Stimulated activated CD8-positive, alpha-beta memory T cell treated with anti-CD3 and anti-CD28 coated beads, Interleukin-12 subunit alpha, Interleukin-12 subunit beta, amount 100 ng/mL, for 1 hour (primary cell): Measurements from ENCODE around the gene HSPA8.
"Not testable (repeated sequence)": the region's sequence is repeated elsewhere in the genome, so short reads cannot be mapped to it uniquely, and the experiment has no call there.

Experiments used
- DNase-seq: peaks from one replicate; pipeline ENCODE4 v3.0.0-alpha.2; 2020; ENCODE audit warnings: low read depth

HSPA8 gene

DNA sequence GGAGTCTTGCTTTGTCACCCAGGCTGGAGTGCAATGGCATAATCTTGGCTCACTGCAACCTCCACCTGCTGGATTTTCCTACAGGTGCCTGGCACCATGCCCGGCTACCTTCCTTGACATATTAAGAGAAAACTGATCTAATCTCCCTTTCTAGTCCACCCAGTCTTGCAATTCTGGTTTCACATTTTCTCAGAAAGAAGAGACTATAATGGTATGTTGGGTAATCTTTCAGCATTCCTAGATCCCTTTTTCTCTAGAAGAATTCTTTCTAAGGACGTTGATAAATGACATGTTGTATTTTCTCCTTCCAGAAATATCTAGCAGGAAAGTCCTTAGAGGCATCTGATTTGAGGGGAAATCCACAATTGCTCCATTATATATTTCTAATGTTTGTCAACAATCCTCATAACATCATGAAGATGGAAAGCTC lies 10.4 kb upstream of the HSPA8 start:
- no peak for DNase-seq

GRCh38 chr11:123069908-123070821 lies 8.2 kb upstream of the HSPA8 start:
- DNase-seq, result no peak

- DNase-seq, result no peak
Observed at GRCh38 chr11:123065621-123066020, 3.7 kb upstream of the HSPA8 start.

- DNase-seq, result no peak
Observed at GRCh38 chr11:123063826-123064657, 2.1 kb upstream of the HSPA8 start.

DNA sequence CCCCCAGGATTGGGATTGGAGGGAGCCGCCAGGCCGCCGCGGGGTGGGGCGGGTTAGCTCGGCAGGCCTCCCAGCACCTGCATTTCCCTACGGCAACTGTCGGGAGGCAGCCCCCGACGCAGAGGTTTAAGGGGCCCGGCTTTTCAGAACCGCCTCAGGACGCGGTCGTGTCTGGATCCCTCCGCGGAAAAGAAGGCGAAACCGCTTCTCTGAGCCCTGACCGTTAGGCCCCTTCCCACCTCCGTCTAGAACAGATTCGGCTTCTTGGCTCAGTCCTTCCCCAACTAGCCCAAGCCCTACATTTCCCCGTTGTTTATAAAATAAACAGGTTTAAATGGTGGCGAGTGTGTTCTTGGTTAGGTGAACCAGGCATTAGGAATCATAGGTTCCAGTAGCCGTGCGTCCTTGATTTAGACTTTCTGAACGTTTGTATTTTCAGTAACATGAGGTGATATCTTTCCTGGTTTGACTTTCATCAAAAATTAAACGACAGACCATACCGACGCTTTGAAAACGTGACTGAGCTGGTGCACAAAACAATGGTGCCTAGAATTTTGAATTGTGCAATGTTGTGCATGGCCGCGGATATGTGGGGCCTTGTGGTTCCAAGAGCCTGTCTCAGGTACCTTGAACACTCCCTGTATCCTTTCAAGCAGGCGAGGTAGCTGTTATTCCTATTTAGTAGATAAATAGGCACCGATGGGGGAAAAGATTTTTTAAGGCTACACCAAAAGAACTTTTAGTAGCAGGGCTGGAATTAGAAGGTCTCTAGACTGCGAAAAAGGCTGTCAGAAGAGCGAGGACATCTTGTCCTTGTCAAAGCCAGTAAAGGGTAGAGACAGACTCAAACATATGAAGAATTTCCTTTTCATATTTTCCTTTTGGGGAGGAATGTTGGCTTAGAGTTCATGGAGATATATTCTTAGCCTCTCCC lies 1.2 kb upstream of the HSPA8 start:
- DNase-seq, result no peak

- peak; percentile 99 for DNase-seq
Observed at GRCh38 chr11:123062158-123062891, 389 bp upstream of the HSPA8 start.

DNA sequence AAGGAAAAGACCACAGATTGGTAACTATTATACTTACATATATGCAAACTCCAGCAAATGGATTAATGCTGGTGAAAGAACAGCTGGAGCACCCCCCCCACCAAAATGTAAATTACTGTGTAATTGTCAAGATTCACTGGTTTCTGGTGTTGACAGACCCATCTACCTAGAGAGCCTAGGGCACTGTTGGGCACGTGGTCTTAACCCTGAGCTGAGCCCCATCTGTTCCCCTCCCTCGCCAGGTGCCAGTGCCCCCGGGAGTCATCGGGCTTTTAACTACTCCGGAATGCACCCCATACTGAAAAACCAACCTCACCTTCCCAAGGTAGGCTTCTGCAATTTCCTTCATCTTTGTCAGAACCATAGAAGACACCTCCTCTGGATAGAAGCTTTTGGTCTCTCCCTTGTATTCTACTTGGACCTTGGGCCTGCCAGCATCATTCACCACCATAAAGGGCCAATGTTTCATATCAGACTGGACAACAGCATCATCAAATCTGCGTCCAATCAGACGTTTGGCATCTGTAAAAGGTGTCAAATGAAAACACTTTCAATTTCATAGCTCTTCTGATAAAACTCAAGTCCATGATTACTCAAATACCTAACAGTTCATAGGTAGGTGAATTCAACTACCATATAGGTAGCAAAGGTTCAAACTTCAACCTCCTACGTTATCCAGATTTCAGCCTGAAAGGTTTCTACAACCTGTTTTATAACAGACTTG lies 1.5 kb downstream of the HSPA8 start:
- DNase-seq, result no peak

DNA sequence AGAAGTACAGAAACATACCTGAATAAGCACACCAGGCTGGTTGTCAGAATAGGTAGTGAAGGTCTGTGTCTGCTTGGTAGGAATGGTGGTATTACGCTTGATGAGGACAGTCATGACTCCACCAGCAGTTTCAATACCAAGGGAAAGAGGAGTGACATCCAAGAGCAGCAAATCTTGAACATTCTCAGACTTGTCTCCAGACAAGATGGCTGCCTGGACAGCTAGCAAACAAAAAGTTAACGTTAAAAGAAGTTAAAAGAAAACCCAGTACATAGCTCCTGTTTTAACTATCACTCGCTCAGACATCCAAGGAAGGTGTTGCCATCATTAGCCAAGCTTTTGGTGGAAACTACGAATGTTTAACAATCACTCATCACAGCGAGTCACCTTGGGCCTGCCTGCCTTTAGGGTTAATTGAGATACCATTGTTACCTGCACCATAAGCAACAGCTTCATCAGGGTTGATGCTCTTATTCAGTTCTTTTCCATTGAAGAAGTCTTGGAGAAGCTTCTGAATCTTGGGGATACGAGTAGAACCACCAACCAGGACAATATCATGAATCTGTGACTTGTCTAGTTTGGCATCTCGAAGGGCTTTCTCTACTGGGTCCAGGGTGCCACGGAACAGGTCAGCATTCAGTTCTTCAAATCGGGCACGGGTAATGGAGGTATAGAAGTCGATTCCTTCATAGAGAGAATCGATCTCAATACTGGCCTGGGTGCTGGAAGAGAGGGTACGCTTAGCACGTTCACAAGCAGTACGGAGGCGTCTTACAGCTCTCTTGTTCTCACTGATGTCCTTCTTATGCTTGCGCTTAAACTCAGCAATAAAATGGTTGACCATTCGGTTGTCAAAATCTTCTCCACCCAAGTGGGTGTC lies 2.7 kb downstream of the HSPA8 start:
- DNase-seq, result not testable (repeated sequence)

GRCh38 chr11:123057661-123058305 lies 4.2 kb downstream of the HSPA8 start:
- no peak for DNase-seq

- no peak for DNase-seq
Observed at GRCh38 chr11:123056835-123057491, 5.0 kb downstream of the HSPA8 start.

DNA sequence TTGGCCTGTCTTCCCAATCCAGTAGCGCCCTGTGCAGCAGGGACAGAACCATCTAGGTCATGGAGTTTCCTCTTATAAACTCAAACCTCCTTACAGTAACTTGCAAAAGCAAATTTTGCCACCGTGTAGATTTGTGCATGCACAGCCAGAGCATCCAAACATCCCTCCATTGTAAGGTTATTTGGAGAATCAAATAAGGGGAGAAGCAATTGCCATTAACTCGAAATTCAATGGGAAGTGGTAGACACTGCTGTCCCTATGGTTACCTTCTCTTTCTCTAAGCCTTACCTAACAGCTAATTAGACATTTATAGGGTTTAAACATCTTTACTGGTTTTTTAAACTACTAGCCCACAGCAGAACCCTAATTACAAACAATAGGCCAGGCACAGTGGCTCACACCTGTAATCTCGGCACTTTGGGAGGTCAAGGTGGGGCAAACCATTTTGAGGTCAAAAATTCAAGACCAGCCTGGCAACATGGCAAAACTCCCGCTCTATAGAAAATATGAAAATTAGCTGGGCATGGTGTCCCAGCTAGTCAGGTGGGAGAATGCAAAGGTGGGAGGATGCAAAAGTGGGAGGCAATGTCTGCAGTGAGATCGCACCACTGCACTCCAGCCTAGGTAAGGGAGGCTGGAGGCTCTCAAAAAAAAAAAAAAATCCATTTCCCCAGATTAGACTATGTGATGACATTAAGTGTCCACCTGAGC lies 6.6 kb downstream of the HSPA8 start:
- no peak for DNase-seq

DNA sequence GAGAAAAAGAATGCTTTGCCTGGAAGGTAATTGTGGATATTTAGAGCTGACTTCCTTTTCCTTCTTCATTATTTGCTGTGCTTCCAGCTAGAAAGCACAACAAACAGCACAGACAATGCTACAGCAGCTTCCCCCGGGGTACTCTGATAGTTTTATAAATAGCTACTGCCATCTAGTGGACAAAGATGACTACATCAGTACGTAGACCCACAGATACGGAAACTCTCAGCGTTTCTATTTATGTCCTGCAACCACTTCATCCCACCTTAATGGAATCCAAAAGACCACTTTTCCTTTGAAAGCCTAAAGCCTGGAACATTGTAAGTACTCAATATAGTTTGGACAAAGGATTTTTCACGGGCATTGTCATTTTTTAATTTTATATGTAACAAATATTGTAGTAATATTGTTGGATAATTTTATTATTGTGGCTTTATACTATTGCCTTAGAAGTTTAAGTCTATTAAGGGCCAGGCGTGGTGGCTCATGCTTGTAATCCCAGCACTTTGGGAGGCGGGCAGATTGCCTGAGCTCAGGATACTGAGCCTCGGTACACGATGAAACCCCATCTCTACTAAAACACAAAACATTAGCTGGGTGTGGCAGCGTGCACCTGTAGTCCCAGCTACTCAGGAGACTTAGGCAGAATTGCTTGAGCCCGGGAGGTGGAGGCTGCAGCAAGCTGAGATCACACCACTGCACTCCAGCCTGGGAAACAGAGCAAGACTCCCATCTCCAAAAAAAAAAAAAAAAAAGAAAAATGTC lies 7.5 kb downstream of the HSPA8 start:
- DNase-seq, result no peak

DNA sequence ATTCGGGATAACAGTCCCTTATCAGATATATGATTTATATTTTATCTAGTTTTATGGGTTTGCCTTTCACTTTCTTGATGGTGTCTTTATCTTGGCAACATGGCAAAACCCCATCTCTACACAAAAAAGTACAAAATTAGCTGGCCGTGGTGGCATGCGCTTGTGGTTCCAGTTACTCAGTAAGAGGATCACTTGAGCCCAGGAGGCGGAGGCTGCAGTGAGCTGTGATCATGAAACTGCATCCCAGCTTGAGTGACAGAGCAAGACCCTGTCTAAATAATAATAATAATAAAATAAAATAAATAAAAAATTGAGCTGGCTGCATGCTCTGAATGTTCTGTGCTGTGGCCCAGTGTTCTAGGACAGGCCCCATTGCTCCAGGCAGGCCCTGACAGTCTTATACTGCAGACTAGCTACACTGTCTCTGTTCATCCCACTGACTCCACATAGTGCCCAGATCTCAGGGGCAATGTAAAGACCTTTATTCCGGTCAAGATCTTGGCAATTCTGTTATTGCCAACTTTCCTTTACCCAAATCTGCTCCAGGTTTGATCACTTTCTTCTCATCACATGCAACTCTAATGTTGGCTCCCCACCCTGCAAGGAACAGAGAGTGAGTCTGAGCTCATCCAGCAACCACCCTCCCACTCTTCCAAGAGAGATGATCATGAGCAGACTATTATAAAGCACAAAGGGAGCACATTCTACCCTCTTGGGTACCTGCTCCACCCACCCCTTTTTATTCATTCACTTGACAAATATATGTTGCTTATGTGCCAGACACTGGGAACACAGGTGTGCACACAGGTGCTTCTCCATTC lies 8.8 kb downstream of the HSPA8 start:
- DNase-seq, result no peak

- no peak for DNase-seq
Observed at GRCh38 chr11:123051634-123052033, 10.3 kb downstream of the HSPA8 start.

DNA sequence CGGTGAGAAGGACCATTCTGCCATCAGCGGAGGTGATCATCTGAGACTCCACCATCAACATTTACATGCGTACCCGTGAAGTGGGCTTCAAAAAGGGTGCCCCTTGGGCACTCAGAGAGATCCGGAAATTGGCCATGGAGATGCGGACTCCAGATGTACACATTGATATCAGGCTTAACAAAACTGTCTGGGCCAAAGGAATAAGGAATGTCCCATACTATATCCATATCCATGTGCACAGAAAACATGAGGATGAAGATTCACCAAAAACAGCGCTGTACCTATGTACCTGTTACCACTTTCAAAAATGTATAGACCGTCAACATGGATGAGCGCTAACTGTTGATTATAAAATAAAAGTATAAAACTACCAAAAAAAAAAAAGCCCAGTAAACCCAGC lies 10.8 kb downstream of the HSPA8 start:
- no peak for DNase-seq

- no peak for DNase-seq
Observed at GRCh38 chr11:123047947-123048293, 14.0 kb downstream of the HSPA8 start.
